ENCODE results near the gene MS4A3. TPM values are rescaled to one million over a fixed set of nuclear protein-coding genes. Genes with fewer than 3 reads are reported as not detected.

MS4A3 gene
- total and polyA plus RNA-seq, 2 experiments from 2014 or later: not detected

- Histone ChIP-seq H3K27ac (no peak overlapping the region), H3K27me3 (no peaks in the 10 kb centered on the region), H3K36me3 (replicated peaks; ENCODE audit: insufficient read depth, low read depth) (no peaks in the 10 kb centered on the region), H3K4me2 (no peak overlapping the region), H4K20me1 (ENCODE audit: insufficient read depth, poor library complexity, severe bottlenecking) (no peaks in the 10 kb centered on the region), H2AFZ (no peak overlapping the region), H3K4me3 (no peak overlapping the region), H3K9me2 (replicated peaks; ENCODE audit: insufficient read depth) (no peaks in the 10 kb centered on the region), H3K79me2 (no peaks in the 10 kb centered on the region), H3K9me3 (ENCODE audit: low read depth) (no peaks in the 10 kb centered on the region), H3K4me1 (ENCODE audit: insufficient read depth) (no peaks in the 10 kb centered on the region)
- TF ChIP-seq EZH2phosphoT487 (IDR thresholded peaks at IDR 0.05; ENCODE audit: low read depth, severe bottlenecking, unreplicated experiment): no peak
- no peak for TF ChIP-seq CTCF (IDR thresholded peaks at IDR 0.05; ENCODE audit: poor library complexity)
- no peak for TF ChIP-seq EZH2 (IDR thresholded peaks at IDR 0.05; ENCODE audit: borderline replicate concordance)
- DNase-seq (ENCODE audit: low spot score): no peak
These were observed 60.7 kb downstream of the MS4A3 start for GRCh38 chr11:60116996-60117790.

- Histone ChIP-seq H2AFZ (no peak overlapping the region), H3K27ac (no peak overlapping the region), H3K9me2 (replicated peaks; ENCODE audit: insufficient read depth) (no peaks in the 10 kb centered on the region), H3K9me3 (ENCODE audit: low read depth) (no peaks in the 10 kb centered on the region), H3K4me3 (no peak overlapping the region), H3K79me2 (no peaks in the 10 kb centered on the region), H3K36me3 (replicated peaks; ENCODE audit: insufficient read depth, low read depth) (no peaks in the 10 kb centered on the region), H4K20me1 (ENCODE audit: insufficient read depth, poor library complexity, severe bottlenecking) (no peaks in the 10 kb centered on the region), H3K27me3 (no peaks in the 10 kb centered on the region), H3K4me2 (no peak overlapping the region), H3K4me1 (ENCODE audit: insufficient read depth) (no peaks in the 10 kb centered on the region)
- no peak for DNase-seq (ENCODE audit: low spot score)
- TF ChIP-seq EZH2phosphoT487 (IDR thresholded peaks at IDR 0.05; ENCODE audit: low read depth, severe bottlenecking, unreplicated experiment) (no peak), CTCF (IDR thresholded peaks at IDR 0.05; ENCODE audit: poor library complexity) (no peak), EZH2 (IDR thresholded peaks at IDR 0.05; ENCODE audit: borderline replicate concordance) (no peak)
- whole genome bisulfite sequencing (ENCODE audit: low lambda C conversion rate, missing lambda C conversion rate): 40% methylated on average over 2 of the region's 2 CpGs
These were observed 61.9 kb downstream of the MS4A3 start for GRCh38 chr11:60118338-60118737.

GRCh38 chr11:60119710-60120109, 63.2 kb downstream of the MS4A3 start:
- TF ChIP-seq EZH2phosphoT487 (IDR thresholded peaks at IDR 0.05; ENCODE audit: low read depth, severe bottlenecking, unreplicated experiment) (no peak), CTCF (IDR thresholded peaks at IDR 0.05; ENCODE audit: poor library complexity) (no peak), EZH2 (IDR thresholded peaks at IDR 0.05; ENCODE audit: borderline replicate concordance) (no peak)
- Histone ChIP-seq H4K20me1 (ENCODE audit: insufficient read depth, poor library complexity, severe bottlenecking) (no peaks in the 10 kb centered on the region), H3K27me3 (no peaks in the 10 kb centered on the region), H3K4me2 (no peak overlapping the region), H3K36me3 (replicated peaks; ENCODE audit: insufficient read depth, low read depth) (no peaks in the 10 kb centered on the region), H3K9me3 (ENCODE audit: low read depth) (no peaks in the 10 kb centered on the region), H3K4me1 (ENCODE audit: insufficient read depth) (no peaks in the 10 kb centered on the region), H3K9me2 (replicated peaks; ENCODE audit: insufficient read depth) (no peaks in the 10 kb centered on the region), H3K4me3 (no peak overlapping the region), H3K79me2 (no peaks in the 10 kb centered on the region), H3K27ac (no peak overlapping the region), H2AFZ (no peak overlapping the region)
- WGBS (ENCODE audit: low lambda C conversion rate, missing lambda C conversion rate): 77% methylated on average over 2 of the region's 2 CpGs
- DNase-seq (ENCODE audit: low spot score): no peak

Other genes with a start within 250 kb of the MS4A3 start
- gene MRPL16, start 245.9 kb upstream of the MS4A3 start, total RNA-seq: 37.3 and 51.3 TPM in 2 replicates
- 59.3 and 62.0 TPM in 2 replicates for gene MRPL16, start 245.9 kb upstream of the MS4A3 start, polyA plus RNA-seq
- gene CBLIF, start 211.2 kb upstream of the MS4A3 start, total RNA-seq: 60.8 and 83.0 TPM in 2 replicates
- gene CBLIF, start 211.2 kb upstream of the MS4A3 start, polyA plus RNA-seq: 45.2 and 46.7 TPM in 2 replicates
- 35.6 and 54.1 TPM in 2 replicates for gene TCN1, start 190.2 kb upstream of the MS4A3 start, total RNA-seq
- gene TCN1, start 190.2 kb upstream of the MS4A3 start, polyA plus RNA-seq: 27.8 and 28.2 TPM in 2 replicates
- gene OOSP3, start 177.9 kb upstream of the MS4A3 start, total RNA-seq: not detected in 2 replicates
- 0.24 TPM in 1 of 2 replicates, not detected in the other for gene OOSP3, start 177.9 kb upstream of the MS4A3 start, polyA plus RNA-seq
- gene OOSP1, start 118.2 kb upstream of the MS4A3 start, total RNA-seq: not detected in 2 replicates
- gene OOSP1, start 118.2 kb upstream of the MS4A3 start, polyA plus RNA-seq: not detected in 2 replicates
- gene OOSP4A, start 92.6 kb upstream of the MS4A3 start, total RNA-seq: not detected in 2 replicates
- gene OOSP4A, start 92.6 kb upstream of the MS4A3 start, polyA plus RNA-seq: not detected in 2 replicates
- not detected in 2 replicates for gene OOSP4B, start 39.5 kb upstream of the MS4A3 start, total RNA-seq
- not detected in 2 replicates for gene OOSP4B, start 39.5 kb upstream of the MS4A3 start, polyA plus RNA-seq
- not detected in 2 replicates for gene OOSP2, start 16.3 kb upstream of the MS4A3 start, total RNA-seq
- gene OOSP2, start 16.3 kb upstream of the MS4A3 start, polyA plus RNA-seq: not detected in 2 replicates
- gene MS4A2, start 32.0 kb downstream of the MS4A3 start, total RNA-seq: not detected in 2 replicates
- gene MS4A2, start 32.0 kb downstream of the MS4A3 start, polyA plus RNA-seq: not detected in 2 replicates
- 1.1 and 6.2 TPM in 2 replicates for gene MS4A6A, start 126.4 kb downstream of the MS4A3 start, total RNA-seq
- gene MS4A6A, start 126.4 kb downstream of the MS4A3 start, polyA plus RNA-seq: 1.4 and 5.8 TPM in 2 replicates
- gene MS4A4E, start 186.5 kb downstream of the MS4A3 start, total RNA-seq: not detected in 2 replicates
- 0.18 TPM in 1 of 2 replicates, not detected in the other for gene MS4A4E, start 186.5 kb downstream of the MS4A3 start, polyA plus RNA-seq
- 1.8 and 5.3 TPM in 2 replicates for gene MS4A4A, start 224.0 kb downstream of the MS4A3 start, total RNA-seq
- gene MS4A4A, start 224.0 kb downstream of the MS4A3 start, polyA plus RNA-seq: 0.48 and 0.69 TPM in 2 replicates

Measured in hepatocyte (in vitro differentiated cells).